ENCODE measurements around the gene GMDS. TPM values are rescaled to one million over a fixed set of nuclear protein-coding genes. Genes with fewer than 3 reads are reported as not detected.

GMDS gene
- total RNA-seq, 2 experiments from 2014 or later: 36.6 to 42.8 TPM

DNA sequence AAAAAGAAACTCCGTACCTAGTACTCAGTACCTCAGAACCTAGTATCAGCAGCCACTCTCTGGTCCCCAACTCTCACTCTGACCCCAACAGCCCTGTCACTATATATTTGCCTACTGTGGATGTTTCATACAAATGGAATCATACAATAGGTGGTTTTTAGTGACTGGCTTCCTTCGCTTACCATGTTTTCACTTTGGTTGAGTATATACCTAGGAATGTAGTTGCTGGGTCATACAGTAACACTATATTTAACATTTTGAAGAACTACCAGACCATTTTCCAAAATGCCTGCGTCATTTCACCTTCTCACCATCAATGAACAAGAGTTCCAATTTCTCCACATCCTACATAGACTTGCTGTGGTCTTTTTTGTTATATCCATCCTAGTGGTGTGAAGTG is 283.2 kb downstream of the GMDS start:
- Mint-ChIP-seq H3K4me3 (no peak overlapping the region), H3K4me1 (ENCODE audit: low read depth) (no peaks in the 10 kb centered on the region), H3K36me3 (ENCODE audit: low read depth) (peaks cover 12% of the 10 kb centered on the region), H3K27ac (no peak overlapping the region), H3K27me3 (no peaks in the 10 kb centered on the region), H3K9me3 (peaks cover 2% of the 10 kb centered on the region)
- intact Hi-C loops (cut with micrococcal nuclease): no loop called here
- POLR2A ChIA-PET: no interaction called here
- TF ChIP-seq, protein P1, sequence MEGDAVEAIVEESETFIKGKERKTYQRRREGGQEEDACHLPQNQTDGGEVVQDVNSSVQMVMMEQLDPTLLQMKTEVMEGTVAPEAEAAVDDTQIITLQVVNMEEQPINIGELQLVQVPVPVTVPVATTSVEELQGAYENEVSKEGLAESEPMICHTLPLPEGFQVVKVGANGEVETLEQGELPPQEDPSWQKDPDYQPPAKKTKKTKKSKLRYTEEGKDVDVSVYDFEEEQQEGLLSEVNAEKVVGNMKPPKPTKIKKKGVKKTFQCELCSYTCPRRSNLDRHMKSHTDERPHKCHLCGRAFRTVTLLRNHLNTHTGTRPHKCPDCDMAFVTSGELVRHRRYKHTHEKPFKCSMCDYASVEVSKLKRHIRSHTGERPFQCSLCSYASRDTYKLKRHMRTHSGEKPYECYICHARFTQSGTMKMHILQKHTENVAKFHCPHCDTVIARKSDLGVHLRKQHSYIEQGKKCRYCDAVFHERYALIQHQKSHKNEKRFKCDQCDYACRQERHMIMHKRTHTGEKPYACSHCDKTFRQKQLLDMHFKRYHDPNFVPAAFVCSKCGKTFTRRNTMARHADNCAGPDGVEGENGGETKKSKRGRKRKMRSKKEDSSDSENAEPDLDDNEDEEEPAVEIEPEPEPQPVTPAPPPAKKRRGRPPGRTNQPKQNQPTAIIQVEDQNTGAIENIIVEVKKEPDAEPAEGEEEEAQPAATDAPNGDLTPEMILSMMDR (IDR thresholded peaks at IDR 0.05): no peak
- CTCF ChIA-PET: no interaction called here
- ATAC-seq (no peak), DNase-seq (no peak)

DNA sequence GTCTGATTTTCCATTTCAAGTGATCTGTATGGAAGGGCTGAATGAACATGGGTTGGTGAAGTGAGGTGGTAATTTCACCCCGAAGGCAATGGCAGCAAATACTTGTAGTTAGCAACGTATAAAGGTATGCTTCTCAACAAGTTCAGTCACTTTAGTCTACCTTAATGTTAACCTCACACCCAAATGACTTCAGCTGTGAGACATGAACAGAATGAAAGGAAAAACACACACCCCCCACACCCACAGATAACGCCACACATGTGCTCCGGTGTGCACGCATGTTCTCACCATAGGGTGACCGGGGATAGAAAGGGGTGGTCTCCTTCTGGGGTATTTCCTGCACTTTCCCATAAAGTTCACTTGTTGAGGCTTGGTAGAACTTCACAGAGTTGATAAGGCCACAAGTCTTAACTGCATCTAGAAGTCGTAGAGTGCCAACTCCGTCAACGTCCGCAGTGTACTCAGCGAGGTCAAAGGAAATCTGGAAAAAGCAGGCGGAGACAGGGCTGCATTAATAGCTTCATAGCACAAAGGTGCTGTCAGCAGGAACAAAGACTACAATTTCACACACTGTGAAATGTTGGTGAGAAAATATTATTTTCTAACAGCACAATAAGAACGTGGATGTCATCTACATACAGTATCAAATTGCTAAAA is 284.8 kb downstream of the GMDS start:
- H3K4me3 Mint-ChIP-seq: no peak overlapping the region
- POLR2A ChIA-PET: no interaction called here
- no peak overlapping the region for H3K27ac Mint-ChIP-seq
- intact Hi-C loops (cut with micrococcal nuclease): no loop called here
- peaks cover 2% of the 10 kb centered on the region for H3K9me3 Mint-ChIP-seq
- no peaks in the 10 kb centered on the region for H3K4me1 Mint-ChIP-seq (ENCODE audit: low read depth)
- ATAC-seq: no peak
- TF ChIP-seq, protein P1 (IDR thresholded peaks at IDR 0.05): no peak
- no peaks in the 10 kb centered on the region for H3K27me3 Mint-ChIP-seq
- no peak for DNase-seq
- peaks cover 6% of the 10 kb centered on the region for H3K36me3 Mint-ChIP-seq (ENCODE audit: low read depth)
- CTCF ChIA-PET: no interaction called here

DNA sequence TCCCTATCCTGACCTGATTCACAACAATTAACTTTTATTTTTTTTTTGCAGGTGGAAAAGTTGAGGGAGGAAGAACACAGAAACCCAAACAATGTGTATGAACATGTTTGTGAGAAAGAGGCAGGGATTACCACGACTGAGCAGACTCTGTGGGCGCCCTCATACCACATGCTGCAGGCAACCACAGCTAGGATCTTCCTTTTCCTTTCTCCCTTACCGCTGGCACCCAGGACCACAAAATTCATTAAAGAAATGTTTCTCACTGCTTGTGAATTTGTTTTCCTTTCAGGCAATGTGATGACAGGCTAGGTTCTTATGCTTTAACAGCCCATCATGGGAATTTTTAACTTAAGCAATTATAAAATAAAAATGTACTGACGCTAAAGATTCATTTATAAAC is 287.1 kb downstream of the GMDS start:
- TF ChIP-seq, protein P1 (IDR thresholded peaks at IDR 0.05): no peak
- H3K9me3 Mint-ChIP-seq: no peaks in the 10 kb centered on the region
- no peak for DNase-seq
- ChIA-PET POLR2A (no interaction called here), CTCF (interaction anchor here (1.5 kb wide), 1 partner anchor 146 kb away, joined by 3 read pairs; no protein-coding TSS in a partner anchor)
- H3K27ac Mint-ChIP-seq: no peak overlapping the region
- peaks cover 2% of the 10 kb centered on the region for H3K36me3 Mint-ChIP-seq (ENCODE audit: low read depth)
- H3K27me3 Mint-ChIP-seq: no peaks in the 10 kb centered on the region
- H3K4me3 Mint-ChIP-seq: no peak overlapping the region
- H3K4me1 Mint-ChIP-seq (ENCODE audit: low read depth): no peaks in the 10 kb centered on the region
- intact Hi-C loops (cut with micrococcal nuclease): no loop called here
- no peak for ATAC-seq

DNA sequence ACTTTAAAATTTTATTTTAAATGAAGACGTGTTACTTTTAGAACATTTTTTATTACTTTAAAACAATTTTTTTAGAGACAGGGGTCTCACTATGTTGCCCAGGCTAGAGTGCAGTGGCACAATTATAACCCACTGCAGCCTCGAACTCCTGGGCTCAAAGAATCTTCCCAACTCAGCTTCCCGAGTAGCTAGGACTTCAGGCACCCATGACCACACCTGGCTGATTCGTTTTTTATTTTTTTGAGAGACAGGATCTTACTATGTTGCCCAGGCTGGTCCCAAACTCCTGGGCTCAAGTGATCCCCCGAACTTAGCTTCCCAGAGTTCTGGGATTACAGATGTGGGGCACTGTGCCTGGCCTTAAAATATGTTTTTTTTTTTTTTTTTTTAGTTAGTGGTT is 287.7 kb downstream of the GMDS start:
- Mint-ChIP-seq H3K27ac (no peak overlapping the region), H3K9me3 (no peaks in the 10 kb centered on the region), H3K36me3 (ENCODE audit: low read depth) (peaks cover 5% of the 10 kb centered on the region), H3K4me3 (no peak overlapping the region), H3K27me3 (no peaks in the 10 kb centered on the region), H3K4me1 (ENCODE audit: low read depth) (no peaks in the 10 kb centered on the region)
- no peak for ATAC-seq
- TF ChIP-seq, protein P1 (IDR thresholded peaks at IDR 0.05): no peak
- DNase-seq: no peak
- ChIA-PET POLR2A (no interaction called here), CTCF (no interaction called here)
- intact Hi-C loops (cut with micrococcal nuclease): no loop called here

DNA sequence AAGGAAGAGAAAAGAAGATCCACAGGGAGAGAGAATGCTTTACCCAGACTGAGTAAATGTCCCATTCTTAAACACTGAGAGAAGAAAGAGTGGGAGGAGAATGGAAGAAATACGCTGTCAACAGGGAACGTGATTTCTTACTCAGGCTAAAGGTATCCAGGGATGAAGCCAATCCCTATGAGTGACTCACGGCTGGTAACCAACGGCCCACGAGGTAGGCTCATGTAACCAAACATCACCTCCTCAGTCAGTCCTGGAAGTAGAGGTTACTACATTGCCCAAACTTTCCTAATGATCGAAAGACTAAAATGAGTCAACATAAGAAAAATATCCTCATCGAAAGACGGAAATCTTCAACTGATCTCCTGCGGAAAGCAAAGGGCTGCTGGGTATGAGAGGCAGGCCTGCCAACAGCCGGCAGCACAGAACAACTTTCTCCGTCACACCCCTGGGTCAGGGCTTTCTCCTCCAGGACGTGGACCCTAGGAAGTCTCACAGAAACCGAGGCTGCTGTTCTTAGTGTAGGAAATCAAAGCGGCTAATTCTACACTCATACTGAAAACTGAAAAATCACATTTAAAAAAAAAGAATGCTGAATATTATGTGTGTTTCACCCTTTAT is 292.6 kb downstream of the GMDS start:
- CTCF ChIA-PET: no interaction called here
- intact Hi-C loops (cut with micrococcal nuclease): no loop called here
- Mint-ChIP-seq H3K4me1 (ENCODE audit: low read depth) (no peaks in the 10 kb centered on the region), H3K4me3 (no peak overlapping the region), H3K27ac (no peak overlapping the region), H3K9me3 (no peaks in the 10 kb centered on the region), H3K36me3 (ENCODE audit: low read depth) (peaks cover 8% of the 10 kb centered on the region), H3K27me3 (no peaks in the 10 kb centered on the region)
- POLR2A ChIA-PET: no interaction called here
- no peak for ATAC-seq
- no peak for DNase-seq
- TF ChIP-seq, protein P1 (IDR thresholded peaks at IDR 0.05): no peak
